Measurements from ENCODE around the gene PRRG2.
A peak's percentile ranks its signal among the peaks of the same experiment; 100 is the strongest.

The PRRG2 gene

DNA sequence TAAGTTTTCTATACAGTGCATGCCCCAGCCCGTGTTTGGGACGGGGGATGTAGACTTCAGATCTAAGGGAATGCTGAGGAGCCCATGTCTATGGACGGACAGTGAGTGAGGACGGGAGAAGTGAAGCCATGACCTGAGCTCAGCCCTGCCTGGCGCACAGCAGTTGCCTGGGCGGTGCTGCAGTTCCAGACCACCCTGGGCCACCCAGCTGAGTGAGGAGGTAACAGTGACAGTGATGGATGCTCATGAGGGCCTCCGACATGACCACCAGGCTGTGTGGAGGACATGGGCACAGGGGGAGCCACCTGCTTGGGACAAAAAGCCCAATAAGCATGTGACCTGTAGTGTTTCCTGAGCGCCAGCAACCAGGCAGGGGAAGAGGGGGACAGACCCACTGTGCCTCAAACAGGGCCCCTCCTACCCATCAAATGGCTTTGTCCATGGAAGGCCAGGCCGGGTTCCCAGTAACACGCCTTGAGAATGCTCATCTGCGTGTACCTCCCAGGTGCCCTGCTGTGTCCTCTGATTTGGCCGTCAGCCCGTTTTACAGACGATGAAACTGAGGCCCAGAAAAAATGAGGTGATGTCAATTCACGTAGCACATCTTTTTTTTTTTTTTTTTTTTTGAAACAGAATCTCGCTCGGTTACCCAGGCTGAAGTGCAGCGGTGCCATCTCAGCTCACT, 23.3 kb upstream of the PRRG2 start:
- DNase-seq = no peak

DNA sequence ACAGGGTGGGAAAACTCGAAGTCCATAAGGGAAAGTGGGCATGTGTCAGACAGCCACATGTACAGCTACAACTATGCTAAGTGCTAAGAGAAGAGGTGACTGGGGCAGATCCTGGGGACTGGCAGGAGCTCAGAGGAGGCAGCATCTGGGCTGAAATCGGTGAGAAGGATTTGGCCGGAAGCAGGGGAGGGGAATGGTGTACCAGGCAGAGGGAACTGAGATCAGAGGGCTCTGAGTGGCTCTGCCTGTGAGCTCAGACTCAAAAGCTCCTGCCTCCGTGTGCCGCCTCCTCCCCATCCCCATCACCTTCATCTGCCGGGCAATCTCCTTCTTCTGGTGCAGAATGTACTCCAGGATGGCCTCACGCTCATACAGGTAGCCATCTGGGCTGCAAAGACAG, 22.5 kb upstream of the PRRG2 start:
- DNase-seq = no peak

GRCh38 chr19:49559443-49559842, 21.7 kb upstream of the PRRG2 start:
- no peak for DNase-seq

DNA sequence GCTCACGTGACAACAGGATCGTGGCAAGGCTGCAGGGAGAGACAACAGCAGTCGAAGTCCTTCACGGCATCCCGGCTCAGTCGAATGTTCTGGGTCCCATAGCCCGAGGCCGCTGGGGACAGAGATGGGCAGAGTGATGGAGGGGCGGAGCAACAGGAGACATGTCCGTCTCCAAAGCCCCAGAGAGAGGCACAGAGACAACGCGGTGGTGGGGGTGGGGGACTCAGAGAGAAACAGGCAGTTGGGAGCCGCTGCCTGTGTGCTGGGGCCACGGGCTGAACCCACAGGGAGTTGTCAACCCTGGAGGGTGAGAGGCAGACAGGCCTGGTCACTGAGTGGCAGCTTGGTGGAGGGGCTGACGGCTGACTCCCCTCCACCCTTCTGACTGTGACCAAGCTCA, 21.2 kb upstream of the PRRG2 start:
- DNase-seq = no peak

GRCh38 chr19:49560358-49560900, 20.7 kb upstream of the PRRG2 start:
- DNase-seq = peak in 2 of 3 donors; percentile 19 to 33

GRCh38 chr19:49564616-49565045, 16.5 kb upstream of the PRRG2 start:
- DNase-seq = no peak

DNA sequence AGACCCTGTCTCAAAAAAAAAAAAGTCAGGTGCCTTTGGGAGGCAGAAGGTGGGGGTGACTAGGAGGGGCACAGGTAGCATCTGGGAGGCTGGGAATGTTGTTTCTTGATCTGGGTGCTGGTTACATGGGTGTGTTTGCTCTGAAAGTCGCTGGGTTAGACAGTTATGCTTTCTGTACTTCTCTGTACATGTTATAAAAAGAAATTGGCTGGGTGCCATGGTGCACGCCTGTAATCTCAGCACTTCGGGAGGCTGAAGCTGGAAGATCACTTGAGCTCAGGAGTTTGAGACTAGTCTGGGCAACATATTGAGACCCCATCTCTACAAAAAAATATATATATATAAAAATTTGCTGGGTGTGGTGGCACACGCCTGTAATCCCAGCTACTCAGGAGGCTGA, 15.9 kb upstream of the PRRG2 start:
- DNase-seq = no peak

GRCh38 chr19:49566302-49566701, 14.8 kb upstream of the PRRG2 start:
- no peak for DNase-seq

DNA sequence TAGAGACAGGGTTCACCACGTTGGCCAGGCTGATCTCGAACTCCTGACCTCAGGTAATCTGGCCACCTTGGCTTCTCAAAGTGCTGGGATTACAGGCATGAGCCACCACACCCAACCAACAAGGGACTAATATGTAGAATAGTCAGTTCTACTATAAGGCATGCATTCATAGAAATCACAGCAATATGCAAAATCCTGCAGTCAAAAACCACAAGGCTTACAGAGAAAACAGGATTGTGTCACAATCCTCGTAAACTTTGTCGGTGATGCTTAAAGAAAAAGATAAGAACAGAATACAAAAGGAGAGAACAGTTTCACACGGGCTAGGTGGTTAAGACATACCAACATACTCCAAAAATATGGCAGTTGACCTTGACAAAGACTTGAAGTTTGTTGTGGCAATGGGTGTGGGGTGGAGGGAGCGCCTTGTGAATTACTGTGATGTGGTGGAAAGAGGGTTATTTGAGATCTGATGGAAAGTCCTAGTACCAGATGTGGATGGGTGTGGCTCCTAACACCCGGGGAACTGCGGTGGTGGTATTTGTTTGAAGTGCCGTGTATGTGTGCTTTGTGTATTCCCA, 13.2 kb upstream of the PRRG2 start:
- DNase-seq = no peak

- peak; percentile 90 to 94 (median 90) for DNase-seq
Measured at GRCh38 chr19:49570138-49570856, 10.8 kb upstream of the PRRG2 start.

DNA sequence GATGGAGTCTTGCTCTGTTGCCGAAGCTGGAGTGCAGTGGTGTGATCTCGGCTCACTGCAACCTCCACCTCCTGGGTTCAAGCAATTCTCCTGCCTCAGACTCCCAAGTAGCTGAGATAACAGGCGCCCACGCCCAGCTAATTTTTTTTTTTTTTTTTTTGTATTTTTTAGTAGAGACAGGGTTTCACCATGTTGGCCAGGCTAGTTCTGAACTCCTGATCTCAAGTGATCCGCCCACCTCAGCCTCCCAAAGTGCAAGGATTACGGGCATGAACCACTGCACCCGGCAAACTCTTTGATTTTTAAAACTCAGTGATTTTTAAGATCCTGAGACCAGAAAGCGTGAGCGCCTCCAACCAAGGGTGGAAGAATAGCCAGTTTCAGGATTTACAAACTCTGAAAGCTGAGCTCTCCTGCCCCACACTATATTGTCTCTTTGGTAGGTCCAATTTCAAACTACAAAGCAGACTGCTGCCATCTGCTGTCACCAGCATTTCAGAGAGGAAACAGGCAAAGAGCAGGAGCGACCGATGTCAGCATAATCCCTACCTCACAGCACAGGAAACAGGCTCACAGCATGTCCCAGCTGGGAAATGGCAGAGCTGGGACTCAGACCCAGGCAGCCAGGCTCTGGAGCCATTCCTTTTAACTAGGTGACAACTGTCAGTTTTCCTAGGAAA, 10.0 kb upstream of the PRRG2 start:
- peak in 2 of 3 donors; percentile 33 to 43 for DNase-seq

- DNase-seq = no peak
Measured at GRCh38 chr19:49573009-49573408, 8.1 kb upstream of the PRRG2 start.

DNA sequence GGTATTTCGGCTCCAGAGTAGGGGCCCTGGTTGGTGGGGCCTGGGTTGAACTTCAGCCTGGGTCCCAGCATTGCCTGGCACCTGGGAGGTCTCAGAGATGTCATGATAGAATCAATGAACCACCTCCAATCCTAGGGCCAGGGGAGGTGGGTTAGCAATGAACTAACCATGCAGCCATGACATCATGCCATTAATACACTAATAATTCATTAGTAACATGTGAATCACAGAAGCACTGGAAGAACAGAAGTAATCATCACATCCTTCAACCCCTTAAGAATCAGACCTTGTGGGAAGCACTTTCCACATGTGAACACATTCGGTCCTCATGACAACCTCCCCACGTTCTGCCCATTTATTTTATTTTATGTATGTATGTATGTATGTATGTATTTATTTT, 7.7 kb upstream of the PRRG2 start:
- DNase-seq = no peak

DNA sequence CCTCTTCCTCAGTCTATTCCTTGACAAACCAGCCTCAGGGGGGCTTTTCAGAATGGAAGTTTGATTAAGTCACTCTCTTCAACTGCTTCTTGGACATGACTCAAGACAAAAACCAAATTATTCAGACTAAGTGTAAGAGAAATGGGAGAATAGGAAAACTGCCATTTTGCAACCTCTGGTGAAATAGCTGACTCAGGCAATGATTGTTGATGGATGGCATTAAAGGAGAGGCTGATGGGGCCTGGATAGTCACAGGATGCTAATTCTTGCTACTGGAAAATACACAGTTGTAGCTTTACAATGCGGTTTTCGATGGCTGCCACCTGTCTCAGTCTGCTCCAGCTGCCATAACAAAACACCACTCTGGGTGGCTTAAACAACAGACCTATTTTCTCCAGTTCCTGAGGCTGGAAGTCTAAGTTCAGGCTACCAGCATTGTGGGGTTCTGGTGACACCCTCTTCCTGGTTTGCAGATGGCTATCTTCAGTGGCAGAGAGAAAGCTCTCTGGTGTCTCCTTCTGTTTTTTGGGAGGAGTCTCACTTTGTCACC, 6.8 kb upstream of the PRRG2 start:
- no peak for DNase-seq

DNA sequence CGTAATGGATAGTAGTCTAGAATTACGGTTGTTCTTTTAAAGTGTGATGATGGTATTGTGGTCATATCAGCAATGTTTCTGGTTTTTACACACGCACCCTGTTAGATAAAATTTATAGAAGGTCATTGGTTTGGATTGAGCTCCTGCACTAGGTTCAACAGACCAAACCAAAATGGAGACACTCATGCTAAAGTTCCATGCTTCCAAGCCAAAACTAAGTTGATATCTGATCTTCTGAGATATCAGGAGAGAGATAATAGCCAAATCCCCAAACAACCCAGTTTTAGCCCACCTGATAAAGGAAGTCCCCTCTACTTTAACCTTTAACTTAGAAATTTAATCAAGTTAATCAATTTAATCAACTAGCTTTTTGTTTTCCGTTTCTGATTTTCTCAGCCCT, 1.9 kb upstream of the PRRG2 start:
- DNase-seq = no peak

- no peak for DNase-seq
Measured at GRCh38 chr19:49579947-49580263, 1.2 kb upstream of the PRRG2 start.

DNA sequence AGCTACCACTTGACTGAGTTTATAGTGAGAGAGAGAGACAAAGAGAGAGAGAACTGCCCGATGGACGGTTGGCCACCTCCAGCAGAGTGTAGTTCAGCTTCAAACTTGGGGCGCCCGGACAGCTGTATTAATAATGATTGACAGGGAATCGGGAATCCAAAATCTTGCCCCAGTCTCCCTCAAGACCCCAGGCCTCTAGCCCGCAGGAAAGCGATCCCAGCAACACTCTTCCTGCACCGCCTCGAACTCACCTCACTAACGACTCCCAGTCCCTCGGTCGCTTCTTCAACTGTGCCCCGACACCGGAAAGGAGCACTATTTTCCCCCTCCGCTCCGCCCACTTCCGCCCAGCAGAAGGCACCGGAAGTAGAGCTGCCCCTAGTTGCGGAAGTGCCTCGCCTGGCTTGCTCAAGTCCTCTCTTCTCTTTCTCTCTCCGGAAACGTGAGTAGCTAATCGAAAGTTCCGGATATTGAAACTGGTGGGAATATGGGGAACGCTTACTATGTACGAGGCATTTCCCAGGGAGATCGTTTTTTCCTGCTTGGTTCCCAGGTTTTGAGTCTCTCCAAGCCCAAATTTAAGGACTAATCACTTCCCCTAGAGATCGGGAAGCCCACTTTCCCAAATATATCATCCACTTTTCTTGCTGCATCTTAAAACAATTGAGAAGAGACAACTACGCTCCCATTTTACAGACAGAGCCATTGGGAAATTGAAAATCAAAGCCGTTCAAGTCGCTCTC, 681 bp upstream of the PRRG2 start, which contains the start of gene NOSIP:
Gene NOSIP (minus strand): TSS at position 293 of the 743 bp plus-strand sequence. CDS start 19,865 bp downstream, outside the sequence.
- DNase-seq = peak; percentile 97 to 98 (median 98)

- no peak for DNase-seq
Measured at GRCh38 chr19:49583239-49583638, 2.1 kb downstream of the PRRG2 start.

DNA sequence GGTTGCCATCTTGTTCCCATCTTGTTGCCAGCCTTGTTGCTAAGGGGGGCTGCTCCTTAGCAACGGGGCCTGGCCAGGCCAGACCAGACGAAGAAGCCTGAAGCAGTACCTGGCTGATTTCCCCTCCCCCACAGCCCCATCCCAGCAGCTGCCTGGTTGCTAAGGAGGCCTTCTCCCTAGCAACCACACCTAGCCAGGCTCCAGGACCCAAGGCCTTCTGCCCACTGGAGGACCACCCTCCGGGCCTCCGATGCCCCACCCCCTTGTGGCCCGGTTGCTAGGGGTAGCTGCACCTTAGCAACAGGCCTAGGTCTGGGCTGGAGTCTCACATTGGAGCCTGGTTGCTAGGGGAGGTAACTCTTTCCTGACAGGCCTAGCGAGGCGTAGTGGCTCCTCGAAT, 3.9 kb downstream of the PRRG2 start:
- no peak for DNase-seq

GRCh38 chr19:49587227-49587626, 6.1 kb downstream of the PRRG2 start:
- no peak for DNase-seq

GRCh38 chr19:49588365-49589122, 7.4 kb downstream of the PRRG2 start:
- DNase-seq = no peak

DNA sequence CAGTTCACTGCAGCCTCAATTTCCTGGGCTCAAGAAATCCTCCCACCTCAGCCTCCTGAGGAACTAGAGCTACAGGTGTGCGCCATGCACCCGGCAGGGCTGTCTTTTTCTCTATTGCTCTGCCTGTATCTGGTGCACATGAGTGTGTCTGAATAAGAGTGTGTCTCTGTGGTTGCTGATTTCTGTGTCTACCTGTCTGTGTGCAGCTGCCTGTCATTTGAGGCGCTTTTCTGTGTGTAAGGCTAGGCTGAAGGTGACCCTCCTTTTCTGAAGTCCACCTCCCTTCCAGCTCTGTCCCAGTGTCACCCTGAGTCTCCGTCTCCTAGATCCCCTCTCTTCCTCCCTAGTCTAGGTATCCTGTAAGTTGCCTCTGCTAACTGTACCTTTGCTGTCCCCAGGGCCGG, 8.4 kb downstream of the PRRG2 start:
- DNase-seq = no peak

Data from suppressor macrophage treated with lipopolysaccharide for 1 hour (primary cell).